NCI-H524 treated with DMSO at 0.1 percent for 48 hours (cell line): Measurements from ENCODE around the gene NEURL1B.
"Not testable (repeated sequence)": the region's sequence is repeated elsewhere in the genome, so short reads cannot be mapped to it uniquely, and the experiment has no call there.

Experiments
- DNase-seq: peaks from one replicate; lab custom pipeline; 2025; lab: John Stamatoyannopoulos, UW

The NEURL1B gene

DNA sequence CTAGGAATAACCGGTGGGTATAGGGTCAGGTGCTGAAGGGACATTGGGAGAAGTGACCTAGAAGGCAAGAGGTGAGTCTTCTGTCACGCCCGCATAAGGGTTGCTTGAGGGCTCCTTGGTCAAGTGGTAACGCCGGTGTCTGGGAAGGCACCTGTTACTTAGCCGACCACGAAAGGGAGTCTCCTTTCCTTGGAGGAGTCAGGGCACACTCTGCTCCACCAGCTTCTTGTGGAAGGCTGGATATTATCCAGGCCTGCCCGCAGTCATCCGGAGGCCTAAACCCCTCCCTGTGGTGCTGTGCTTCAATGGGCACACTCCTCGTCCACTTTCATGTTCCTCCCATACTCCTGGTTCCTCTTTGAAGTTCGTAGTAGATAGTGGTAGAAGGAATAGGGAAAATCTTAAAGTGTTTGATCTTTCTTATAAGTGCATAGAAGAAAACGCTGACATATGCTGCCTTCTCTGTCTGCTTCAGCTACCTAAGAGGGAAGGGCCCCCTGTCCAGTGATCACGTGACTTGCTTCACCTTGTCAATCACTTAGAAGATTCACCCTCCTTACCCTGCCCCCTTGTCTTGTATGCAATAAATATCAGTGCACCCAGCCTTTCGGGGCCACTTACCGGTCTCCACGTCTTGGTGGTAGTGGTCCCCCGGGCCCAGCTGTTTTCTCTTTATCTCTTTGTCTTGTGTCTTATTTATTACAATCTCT, 16.6 kb downstream of the NEURL1B start:
- DNase-seq: not testable (repeated sequence)

DNA sequence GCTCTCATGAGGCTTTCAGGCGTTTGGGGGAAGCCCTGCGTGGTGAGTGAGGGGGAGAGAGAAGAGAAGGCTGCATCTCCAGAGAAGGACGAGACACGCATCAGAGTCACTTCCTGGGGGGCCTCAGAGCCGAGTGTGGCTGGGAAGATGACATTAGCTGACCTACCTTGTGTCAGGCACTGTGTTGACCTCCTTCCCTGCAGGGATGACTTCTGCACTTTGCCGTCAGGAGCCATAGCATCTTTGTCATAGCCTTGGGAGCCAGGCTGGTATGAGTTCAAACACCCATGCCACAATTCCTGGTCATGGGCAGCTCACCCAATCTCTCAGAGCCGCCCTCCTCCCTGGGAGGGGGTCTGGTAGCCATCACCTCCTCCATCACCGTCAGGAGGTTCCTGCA, 17.3 kb downstream of the NEURL1B start:
- DNase-seq: no peak

DNA sequence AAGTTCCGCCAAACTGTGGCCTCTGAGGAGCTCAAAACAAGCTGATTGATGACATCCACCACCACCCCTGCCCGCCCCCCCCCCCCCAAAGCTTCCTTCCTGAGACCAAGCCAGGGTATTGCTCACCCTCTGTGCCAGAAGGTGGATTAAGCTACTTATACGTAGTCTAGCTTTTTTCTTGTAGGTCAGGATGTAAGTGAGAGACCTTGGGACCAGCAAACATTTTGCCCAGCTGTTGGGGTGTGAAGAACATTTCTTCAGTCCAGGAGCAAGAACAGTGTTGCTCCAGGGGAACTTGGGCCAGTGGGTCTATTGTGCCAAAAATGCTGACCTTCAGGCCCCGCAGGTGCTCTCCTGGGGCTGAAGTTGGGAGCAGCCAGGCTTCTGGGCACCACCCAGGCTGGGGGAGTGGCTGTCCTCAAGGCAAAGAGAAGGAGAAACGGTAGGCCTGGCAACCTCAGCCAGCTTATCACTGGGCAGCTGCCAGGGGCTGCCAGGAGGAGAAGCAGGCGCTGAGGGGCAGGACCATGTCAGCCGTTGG, 18.0 kb downstream of the NEURL1B start:
- no peak for DNase-seq

DNA sequence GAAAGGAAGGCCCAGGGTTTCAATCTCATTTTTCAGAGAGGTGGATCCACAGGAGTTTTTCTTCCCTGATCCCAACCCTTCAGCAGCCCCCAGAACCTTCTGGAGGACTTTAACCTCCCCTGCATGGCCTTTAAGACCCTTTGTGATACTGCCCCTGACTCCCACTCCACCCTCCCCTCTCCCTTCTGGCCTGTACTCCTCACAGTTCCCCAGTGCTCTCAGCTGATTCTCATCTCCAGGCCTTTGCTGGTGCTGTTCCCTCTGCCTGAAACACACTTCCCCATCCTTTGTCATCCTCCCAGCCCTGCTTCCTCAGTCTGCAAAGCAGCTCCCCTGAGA, 18.5 kb downstream of the NEURL1B start:
- no peak for DNase-seq

DNA sequence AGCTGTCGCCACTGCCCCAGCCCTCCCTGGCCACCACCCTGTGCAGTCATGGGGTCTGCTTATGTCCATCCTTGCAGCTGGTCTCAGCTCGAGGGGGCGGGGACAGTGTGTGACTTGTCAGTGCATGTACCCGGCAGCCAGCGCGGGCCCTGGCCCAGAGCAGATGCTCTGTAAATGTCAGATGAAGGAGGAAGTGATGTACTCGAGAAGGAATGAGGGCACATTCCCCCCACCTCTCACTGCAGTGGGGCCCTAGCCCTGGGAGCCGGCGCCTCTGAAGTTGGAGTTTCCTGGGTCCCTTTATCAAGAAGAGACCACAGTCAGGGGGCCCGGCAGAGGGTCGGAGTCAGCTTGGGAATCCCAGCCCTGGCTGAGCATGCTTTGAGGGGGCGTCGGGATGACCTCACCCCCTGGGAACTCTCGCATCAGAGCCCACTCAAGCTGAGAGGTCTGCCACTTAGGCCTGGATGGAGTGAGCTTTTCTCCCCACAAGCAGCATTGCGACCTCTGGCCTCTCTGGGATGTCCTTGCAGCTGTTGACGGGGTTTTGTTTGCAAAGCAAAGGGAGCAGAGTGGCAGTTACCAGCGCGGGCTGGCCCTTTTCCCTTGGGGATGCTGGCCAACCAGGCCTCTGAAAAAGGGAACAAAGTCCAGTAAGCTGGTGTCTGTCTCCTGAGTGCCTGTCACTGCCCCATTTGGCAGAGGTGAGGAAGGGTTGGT, 19.0 kb downstream of the NEURL1B start:
- no peak for DNase-seq

DNA sequence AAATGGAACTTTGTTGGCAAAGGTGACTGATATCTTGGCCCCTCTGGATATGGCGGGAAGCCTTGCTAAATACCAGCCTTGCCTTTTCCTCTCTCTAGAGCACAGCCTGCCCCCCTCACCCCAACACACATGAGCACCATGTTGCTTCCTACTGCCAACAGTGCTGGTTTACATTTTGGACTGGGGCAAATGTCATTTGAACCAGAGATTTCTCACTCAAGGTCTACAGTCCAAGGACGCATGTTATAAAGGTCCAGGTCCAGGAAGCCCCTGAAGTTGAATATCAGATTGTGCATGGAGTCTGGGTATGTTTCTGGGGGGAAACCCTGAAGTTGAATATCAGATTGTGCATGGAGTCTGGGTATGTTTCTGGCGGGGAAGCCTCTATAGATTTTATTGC, 19.9 kb downstream of the NEURL1B start:
- DNase-seq: no peak

DNA sequence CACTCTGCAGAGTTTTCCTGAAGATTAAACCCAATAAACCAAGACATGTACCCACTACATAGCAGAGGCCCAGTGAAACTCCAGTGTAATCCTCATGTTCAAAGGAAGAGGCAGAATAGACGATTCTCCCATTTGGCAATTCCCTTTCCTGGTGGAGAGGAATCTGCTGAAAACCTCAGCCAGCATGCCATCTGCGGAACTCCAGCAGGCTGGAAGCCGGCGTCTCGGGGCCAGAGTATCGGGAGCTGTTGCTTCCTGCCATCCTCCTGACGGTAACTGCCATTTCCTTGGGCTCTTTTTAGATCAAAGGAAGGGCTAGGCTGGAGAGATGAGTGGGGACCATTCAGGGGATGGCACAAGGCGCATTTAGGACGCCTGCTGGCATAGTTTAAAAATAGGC, 20.5 kb downstream of the NEURL1B start:
- DNase-seq: no peak

DNA sequence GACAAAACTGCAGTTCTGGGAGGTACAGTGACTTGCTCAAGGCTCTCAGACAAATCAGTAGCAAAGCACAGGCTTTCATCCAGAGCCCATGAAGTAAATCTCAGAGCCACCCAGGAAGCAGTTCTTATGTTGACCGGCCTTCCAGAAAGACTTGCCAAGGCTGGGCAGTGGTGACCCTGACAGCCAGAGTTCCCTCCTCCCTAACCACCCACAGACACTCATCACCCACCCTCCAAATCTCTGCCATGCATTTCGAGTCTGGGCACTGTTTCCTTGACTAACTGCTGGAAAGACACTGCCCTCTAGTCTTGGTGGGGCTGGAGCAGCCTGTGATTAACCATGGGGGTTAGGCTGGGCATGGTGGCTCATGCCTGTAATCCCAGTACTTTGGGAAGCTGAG, 21.5 kb downstream of the NEURL1B start:
- no peak for DNase-seq

DNA sequence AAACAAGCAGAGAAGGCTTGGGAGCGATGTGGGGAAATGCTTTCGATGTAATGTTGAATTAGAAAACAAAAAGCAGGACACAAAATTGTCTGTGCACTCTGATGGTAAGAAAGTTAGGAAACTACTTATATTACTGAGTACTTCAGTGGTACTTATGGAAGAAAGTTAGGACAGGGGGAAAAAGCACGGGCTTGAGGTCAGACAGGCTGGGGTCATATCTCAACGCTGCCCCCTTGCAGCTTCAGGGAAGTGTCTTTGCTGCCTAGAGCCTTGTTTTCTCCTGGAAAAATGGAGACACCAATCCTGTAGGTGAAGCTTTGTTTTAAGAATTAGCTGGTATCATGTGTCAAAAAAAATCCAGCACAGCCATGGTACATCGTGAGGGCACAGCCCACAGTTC, 23.0 kb downstream of the NEURL1B start:
- no peak for DNase-seq

DNA sequence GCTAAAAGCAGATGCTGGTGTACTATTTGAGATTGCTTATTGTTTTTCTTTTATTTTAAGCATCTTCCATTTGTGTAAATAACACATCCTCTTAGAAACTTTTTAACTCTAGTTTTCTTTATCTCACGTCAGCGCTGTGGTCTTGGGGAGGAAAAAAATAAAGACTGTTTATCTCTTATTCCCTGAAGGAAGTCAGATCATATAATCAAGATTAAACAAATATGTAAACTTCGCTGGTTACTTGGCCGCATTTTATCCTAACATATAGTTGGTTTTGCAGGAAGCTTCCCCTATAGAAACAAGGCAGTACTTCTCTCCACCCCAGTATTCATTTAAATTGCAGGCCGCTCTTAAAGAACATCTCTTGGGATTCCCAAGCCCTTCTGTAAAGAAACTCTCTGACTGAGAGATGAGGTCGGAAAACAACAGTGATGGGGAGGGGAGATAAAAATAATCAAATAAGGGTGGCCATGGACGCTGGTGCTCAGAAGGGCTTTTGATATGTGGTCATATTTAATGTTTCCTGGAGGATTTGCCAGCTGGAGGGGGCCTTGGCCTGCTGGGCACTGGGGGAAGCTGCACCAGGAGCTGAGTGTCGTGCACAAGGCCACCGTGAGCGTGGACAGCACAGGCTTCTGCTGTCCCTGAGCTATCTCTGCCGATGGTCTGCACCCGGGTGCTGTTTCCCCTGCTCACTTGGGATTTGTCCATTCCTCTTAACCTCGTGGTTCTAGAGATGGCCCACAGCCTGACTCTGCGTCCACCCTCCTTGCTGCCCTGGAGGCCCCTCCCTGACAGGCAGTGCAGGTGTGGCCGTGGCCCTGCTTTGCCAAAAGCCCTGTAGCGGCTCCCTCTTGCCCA, 23.8 kb downstream of the NEURL1B start:
- DNase-seq: no peak

DNA sequence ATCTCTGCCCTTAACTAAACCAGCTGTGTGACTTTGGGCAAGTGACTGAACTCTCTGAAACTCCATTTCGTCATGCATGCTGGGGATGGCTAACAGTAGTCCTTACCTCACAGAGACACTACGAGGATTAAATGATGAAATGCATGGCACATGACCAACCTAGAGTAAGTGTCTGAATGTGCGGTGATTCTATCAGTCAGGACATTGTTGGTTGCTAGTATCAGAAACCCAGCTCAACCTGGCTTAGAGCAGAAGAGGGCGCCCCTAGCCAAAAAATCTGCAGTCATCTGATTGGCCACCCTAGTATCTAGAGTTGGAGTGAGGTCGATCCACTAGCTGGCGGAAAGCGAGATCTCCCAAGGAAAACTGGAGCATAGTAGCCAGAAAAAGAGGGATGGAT, 25.2 kb downstream of the NEURL1B start:
- DNase-seq: no peak

DNA sequence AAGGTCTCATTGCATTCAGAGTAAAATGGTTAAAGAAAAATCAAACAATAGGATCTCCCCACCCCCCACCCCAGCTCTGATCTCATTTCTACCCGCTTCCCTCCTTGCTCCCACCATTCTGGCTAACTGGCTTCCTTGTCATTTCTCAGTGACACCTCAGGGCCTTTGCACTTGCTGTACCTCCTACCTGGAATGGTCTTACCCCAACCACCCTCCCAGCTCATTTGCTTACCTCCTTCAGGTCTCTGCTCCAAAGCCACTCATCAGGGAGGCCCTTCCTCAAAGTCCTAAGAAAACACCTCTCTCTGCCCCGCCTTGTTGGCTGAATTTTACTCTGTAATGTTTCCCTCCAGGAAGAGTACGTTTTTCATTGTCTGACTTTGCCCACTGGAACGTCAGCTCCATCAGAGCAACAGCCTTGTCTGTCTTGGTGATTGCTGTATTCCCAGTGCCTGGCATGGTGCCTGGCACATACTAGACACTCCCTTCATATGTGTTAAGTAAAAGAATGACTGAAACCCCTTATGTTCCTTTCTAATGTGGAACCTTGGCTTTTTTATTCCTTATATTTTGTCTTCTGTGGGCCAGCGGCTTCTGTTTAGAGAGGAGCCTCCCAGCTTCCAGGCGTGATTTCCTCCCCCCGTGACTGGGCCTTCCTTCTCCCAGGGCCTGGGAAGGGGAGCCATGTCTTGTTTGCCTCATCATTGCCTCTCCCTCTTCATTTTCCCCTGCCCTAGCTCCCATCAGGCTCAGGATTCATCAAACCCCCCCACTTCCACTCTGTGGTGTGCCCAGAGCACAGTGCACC, 26.9 kb downstream of the NEURL1B start:
- no peak for DNase-seq

DNA sequence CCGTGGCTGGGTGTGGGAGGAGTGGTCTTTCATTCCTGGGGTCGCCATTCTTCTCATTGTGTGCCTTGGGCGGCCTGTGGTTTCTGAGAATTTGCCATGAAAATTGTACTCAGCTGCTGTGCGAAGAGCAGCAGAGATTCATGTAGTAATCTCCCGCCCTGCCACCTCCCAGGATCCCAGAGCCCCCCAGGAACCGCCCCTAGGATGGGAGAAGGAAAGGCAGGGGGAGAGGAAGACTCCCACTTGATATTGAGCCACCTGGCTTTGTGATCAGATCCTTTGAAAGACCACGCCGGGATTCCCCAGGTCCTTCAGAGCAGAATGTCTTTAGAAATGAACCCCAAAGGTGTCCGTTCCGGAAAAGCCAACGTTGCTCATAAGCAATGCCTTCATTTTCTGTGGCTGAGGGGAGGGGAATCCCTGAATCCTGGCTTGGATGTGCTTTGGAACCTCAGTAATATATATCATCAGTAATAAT, 27.6 kb downstream of the NEURL1B start:
- no peak for DNase-seq

DNA sequence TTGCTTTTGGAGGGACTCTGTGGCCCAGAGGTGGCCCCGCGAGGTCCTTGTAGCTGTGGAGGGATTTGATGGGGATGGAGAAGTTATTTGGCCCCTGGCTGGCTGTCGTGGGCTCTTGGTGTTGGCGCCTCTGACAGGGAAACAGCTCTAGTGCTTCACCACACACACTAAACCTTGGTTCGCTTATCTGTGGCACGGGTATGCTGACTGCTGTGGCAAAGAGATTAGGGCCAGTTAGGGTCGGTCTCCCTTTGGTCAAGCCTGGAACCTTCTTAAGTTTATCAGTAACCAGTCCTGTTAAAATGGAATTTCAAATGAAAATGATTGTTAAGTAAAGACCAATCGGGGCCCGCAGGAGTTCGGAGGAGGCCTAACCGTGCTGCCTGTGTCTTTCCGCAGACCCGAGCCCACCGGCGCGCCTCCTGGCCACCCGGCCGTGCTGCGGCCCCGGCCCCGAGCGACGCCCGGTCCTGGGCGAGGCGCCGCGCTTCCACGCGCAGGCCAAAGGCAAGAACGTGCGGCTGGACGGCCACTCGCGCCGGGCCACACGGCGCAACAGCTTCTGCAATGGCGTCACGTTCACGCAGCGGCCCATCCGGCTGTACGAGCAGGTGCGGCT, 28.4 kb downstream of the NEURL1B start:
- no peak for DNase-seq

DNA sequence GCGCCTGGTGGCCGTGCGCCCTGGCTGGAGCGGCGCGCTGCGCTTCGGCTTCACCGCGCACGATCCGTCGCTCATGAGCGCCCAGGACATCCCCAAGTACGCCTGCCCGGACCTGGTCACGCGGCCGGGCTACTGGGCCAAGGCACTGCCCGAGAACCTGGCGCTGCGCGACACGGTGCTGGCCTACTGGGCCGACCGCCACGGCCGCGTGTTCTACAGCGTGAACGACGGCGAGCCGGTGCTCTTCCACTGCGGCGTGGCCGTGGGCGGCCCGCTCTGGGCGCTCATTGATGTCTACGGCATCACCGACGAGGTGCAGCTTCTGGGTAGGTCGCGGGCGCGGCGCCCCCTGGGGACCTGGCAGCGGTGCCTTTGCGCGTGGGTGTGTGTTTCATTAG, 28.9 kb downstream of the NEURL1B start:
- DNase-seq: no peak

DNA sequence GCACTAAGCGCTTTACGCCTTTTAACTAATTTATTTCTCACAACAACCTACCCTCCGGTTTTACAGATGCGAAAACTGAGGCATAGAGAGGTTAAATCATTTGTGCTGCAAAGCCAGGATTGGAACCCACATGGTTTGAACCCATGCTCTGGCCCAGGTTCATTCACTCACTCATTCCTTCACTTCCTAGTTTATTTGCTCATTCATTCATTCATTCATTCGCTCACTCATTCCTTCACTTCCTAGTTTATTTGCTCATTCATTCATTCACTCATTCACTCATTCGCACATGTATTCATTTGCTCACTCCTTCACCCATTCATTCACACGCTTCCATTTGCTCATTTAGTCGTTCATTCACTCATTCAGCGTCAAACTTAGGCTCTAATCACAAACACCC, 29.4 kb downstream of the NEURL1B start:
- no peak for DNase-seq

DNA sequence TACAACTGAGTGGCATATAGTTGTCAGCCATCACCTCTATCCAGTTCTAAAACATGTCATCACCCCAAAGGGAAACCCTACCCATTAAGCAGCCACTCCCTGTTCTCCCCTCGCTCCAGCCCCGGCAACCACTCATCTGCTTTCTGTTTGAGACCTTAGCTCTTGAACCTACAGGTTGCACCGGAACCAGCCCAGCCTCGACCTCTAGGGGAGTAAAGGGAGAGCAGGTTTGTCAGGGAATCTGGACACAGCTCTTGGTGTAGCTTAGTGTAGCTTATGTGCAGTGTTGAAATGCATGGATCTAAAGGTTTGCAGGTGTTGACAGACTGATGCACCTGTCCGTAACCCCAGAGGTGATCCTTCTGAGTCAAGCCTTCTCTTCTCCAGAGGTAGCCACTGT, 30.0 kb downstream of the NEURL1B start:
- no peak for DNase-seq

DNA sequence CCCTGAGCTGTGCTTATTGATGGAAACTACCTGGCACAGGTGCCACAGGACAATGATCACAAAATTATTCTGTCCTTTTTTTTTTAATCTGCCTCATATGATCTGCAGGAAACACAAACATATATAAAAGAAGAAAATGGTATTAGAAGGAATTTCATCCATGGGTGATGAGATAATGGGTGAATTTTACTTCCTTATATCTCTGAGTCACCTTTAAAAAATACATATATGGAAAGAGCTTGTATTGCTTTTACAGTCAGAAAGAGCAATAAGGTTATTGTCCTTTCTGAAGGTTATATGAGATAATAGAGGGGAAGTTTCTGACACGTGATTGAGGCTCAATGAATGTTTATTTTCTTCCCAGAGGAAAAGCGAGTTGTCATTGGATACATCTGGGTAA, 31.6 kb downstream of the NEURL1B start:
- no peak for DNase-seq

DNA sequence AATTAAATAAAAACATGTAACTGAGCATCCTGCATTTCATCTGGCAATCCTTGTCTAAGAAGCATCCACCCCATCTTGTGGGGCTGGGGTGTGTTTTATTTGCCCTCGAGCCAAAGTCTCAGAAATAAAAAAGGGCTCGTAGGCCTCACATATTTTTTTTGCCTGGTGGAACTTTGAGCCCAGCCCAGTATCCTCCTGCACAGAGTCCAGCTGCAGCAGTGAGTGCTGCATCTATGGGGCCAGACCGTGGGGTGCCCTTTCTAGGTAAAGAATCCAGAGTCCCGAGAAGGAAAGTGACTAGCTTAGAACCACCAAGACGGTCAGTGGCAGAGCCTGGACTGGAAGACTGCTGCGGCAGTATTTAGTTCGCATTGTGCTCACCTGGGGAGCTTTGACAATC, 33.1 kb downstream of the NEURL1B start:
- no peak for DNase-seq

DNA sequence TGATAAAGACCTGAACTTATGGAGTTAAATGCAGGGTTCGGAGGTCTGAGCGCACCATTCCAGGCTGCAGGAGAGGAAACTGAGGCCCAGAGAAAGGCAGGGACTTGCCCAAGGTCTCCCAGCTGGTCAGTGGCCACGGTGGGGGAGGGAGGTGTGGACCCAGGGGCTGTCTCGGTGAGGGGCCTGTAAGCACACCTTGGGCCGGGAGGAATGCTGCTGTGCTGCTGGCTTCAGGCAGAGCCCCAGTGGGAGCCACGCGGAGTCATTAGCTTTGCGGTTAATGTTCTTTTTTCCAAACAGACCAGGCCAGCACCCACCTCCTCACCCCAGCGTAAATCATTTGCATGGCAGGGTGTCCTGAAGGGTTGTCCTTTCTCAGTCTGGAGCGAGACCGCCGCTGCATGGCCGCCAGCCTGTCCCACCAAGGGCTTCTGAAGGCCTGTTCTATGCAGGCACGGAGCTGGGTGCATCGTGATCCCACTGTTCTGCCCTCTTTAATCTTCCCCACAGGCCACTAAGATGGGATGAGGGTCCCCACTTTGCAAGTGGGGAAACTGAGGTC, 35.9 kb downstream of the NEURL1B start:
- no peak for DNase-seq

DNA sequence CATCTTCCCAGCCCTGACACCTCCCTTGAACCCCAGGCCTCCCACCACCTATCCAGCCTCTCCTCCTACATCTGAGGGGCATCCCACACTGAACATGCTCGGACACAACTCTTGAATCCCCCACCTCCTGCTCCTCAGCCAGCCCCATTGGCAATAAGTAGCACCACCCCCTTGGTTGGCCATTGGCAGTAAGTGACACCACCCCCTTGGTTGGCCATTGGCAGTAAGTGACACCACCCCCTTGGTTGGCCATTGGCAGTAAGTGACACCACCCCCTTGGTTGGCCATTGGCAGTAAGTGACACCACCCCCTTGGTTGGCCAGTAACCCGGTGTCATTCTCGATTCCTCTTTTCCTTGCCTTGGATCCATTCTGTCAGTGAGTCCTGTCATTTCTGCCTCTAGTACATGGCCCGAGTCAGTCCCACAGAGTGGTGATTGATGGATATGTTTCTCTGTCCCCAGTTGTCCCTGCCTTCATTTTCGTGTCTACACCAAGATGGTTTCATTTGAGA, 37.4 kb downstream of the NEURL1B start:
- not testable (repeated sequence) for DNase-seq
